NT2/D1 (cell line): ENCODE measurements around the gene NONO.
"Not testable (repeated sequence)": the region's sequence is repeated elsewhere in the genome, so short reads cannot be mapped to it uniquely, and the experiment has no call there.

ENCODE experiments used
- DNase-seq: peaks from one replicate; pipeline ENCODE4 v3.0.0-alpha.2; 2011; ENCODE audit warnings: low read depth, low spot score
- H3K27me3 ChIP-seq: 2 replicates; pipeline ENCODE4 v1.6.0; 2011; ENCODE audit warnings: mild to moderate bottlenecking; ENCODE audit not compliant: insufficient read length, insufficient read depth
- H3K36me3 ChIP-seq: 2 replicates; pipeline ENCODE4 v1.6.1; 2011; ENCODE audit warnings: mild to moderate bottlenecking, low read length, mixed read lengths; ENCODE audit not compliant: insufficient read depth, insufficient read length
- H3K4me1 ChIP-seq: 2 replicates; pipeline ENCODE4 v1.5.1; 2011; ENCODE audit not compliant: insufficient read depth, insufficient read length
- H3K4me3 ChIP-seq: 2 replicates; pipeline ENCODE4 v1.5.1; 2011; ENCODE audit warnings: low read depth; ENCODE audit not compliant: insufficient read length
- H3K9ac ChIP-seq: 2 replicates; pipeline ENCODE4 v1.6.0; 2011; ENCODE audit warnings: low read depth; ENCODE audit not compliant: insufficient read length
- H3K9me3 ChIP-seq: 2 replicates; pipeline ENCODE4 v1.5.1; 2011; ENCODE audit warnings: mild to moderate bottlenecking, low read length; ENCODE audit not compliant: insufficient read depth
- SUZ12 ChIP-seq: IDR thresholded peaks from 2 replicates; pipeline ENCODE4 v1.6.1; 2011; ENCODE audit not compliant: insufficient read length, insufficient read depth; ENCODE audit errors: extremely low read depth
- YY1 ChIP-seq: IDR thresholded peaks from 2 replicates; pipeline ENCODE4 v1.6.1; 2011; ENCODE audit not compliant: insufficient read length, insufficient read depth
- ZNF274 ChIP-seq: IDR thresholded peaks from 2 replicates; pipeline ENCODE4 v1.6.1; 2011; ENCODE audit warnings: mild to moderate bottlenecking, low read depth, low read length

Gene NONO

DNA sequence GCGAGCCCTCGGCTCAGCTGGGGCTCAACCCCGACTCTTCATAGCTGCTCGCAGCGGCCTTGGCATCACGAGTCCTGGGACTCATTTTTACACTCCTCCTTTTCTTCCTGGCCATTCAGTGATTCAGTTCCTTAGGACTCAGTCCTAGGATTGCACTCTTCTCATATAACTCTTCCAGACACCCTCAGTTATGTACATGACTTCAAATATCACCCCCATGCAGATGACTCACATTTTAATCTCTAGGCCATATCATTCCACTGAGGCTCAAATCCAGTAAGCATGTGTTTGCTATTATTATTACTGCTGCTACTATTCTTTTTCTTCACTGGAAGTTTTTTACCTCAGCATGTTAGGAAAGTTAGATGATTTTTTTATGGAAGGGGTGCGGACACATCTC is 32.5 kb downstream of the NONO start:
- no peaks in the 10 kb centered on the region for H3K36me3 ChIP-seq
- no peak overlapping the region for H3K9ac ChIP-seq
- no peak for DNase-seq
- no peak overlapping the region for H3K4me3 ChIP-seq
- TF ChIP-seq SUZ12 (no peak), ZNF274 (no peak), YY1 (no peak)
- H3K27me3 ChIP-seq: no peaks in the 10 kb centered on the region
- H3K9me3 ChIP-seq: no peaks in the 10 kb centered on the region
- no peaks in the 10 kb centered on the region for H3K4me1 ChIP-seq

DNA sequence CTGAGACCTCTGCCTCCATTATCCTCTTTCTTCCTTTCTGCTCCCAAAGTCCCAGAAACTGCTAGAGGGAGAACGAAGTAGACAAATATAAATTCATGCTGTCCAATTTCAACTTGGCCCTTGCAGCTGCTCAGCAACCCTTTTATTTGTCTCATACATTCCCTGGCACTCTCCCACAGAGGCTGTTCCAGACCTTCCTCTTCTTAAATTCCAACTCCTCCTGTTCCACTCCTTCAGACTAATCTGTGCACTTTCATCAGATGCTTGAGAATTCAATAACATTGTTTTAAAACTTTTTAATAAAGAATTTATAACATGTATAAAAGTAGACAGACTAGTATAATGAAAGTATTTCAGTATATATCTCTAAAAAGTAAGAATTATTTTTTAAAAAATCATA is 33.5 kb downstream of the NONO start:
- H3K4me3 ChIP-seq, H3K4me1 ChIP-seq, H3K27me3 ChIP-seq, DNase-seq, H3K9ac ChIP-seq, H3K9me3 ChIP-seq, H3K36me3 ChIP-seq: not testable (repeated sequence)

DNA sequence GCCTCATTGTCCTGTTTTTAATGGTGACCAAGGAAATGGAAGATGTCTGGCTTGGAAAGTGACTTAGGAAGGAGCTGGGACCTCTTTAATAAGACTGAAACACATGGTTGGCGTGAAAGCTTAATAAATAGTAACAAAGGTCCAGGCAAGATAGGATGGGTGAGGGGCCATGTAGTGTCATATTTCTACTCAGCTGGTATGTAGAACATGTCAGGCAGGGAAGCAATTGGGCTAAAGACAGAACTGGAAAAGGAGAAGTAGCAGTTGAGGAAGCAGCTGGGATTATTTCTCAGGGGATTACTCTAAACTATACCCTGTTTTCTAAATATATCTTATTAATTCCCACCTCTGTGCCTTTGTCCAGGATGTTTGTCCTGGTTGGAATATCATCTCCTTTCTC is 36.7 kb downstream of the NONO start:
- no peak for DNase-seq
- TF ChIP-seq ZNF274: no peak
- H3K4me1 ChIP-seq: no peaks in the 10 kb centered on the region
- H3K9me3 ChIP-seq: no peaks in the 10 kb centered on the region
- peaks cover 8% of the 10 kb centered on the region for H3K36me3 ChIP-seq
- H3K9ac ChIP-seq: no peak overlapping the region
- H3K27me3 ChIP-seq: no peaks in the 10 kb centered on the region
- H3K4me3 ChIP-seq: no peak overlapping the region

DNA sequence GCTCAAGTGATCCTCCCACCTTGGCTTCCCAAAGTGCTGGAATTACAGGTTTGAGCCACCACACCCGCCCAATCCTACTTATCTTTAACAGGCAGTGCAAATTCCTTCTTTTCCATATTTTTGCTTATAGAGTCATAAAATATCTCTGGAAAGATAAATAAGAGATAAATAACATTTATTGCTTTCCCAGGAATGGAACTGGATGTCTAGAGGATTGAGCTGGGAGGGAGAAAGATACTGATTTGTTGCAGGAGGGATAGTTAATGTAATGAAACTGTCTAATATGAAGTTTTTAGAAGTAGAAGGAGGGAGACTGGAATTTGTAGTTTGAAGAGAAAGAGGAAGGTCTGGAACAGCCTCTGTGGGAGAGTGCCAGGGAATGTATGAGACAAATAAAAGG is 38.3 kb downstream of the NONO start:
- no peak for TF ChIP-seq ZNF274
- TF ChIP-seq YY1: no peak
- TF ChIP-seq SUZ12: no peak
- no peak overlapping the region for H3K9ac ChIP-seq

DNA sequence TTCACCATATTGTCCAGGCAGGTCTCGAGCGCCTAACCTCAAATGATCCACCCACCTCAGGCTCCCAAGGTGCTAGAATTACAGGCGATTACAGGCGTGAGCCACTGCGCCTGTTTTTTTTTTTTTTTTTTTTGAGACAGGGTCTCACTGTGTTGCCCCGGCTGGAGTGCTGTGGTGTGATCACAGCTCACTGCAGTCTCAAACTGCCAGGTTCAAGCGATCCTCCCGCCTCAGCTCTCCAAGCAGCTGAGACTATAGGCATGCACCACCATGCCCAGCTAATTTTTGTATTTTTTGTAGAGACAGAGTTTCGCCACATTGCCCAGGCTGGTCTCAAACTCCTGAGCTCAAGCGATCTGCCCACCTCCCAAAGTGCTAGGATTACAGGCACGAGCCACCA is 41.0 kb downstream of the NONO start:
- DNase-seq, H3K4me1 ChIP-seq, H3K9ac ChIP-seq, H3K4me3 ChIP-seq, H3K27me3 ChIP-seq: not testable (repeated sequence)
- peaks cover 16% of the 10 kb centered on the region for H3K9me3 ChIP-seq
- peaks cover 10% of the 10 kb centered on the region for H3K36me3 ChIP-seq

More for the DNA sequence above, 38.3 kb downstream of the NONO start:
- Histone ChIP-seq H3K27me3 (no peaks in the 10 kb centered on the region), H3K9me3 (peaks cover 11% of the 10 kb centered on the region), H3K36me3 (peaks cover 9% of the 10 kb centered on the region), H3K4me1 (no peaks in the 10 kb centered on the region), H3K4me3 (no peak overlapping the region)
- no peak for DNase-seq

DNA sequence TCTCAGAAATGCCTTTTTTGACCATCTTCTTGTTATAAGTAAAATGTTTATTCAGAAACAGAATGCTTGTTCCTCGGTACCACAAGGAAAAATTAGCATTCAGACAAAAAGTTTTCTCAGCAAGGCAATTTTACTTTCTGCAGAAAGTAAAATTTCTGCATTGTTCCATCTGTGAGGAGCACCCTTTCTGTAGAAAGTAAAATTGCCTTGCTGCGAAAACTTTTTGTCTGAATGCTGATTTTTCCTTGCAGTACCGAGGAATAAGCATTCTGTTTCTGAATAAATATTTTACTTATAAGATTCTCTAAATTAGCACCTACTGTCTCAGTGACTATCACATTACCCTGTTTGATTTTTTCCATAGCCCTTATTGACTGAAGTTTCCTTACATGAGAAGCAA is 43.0 kb downstream of the NONO start:
- no peaks in the 10 kb centered on the region for H3K27me3 ChIP-seq
- TF ChIP-seq YY1: no peak
- TF ChIP-seq ZNF274: no peak
- TF ChIP-seq SUZ12: no peak
- H3K9me3 ChIP-seq: peaks cover 16% of the 10 kb centered on the region
- DNase-seq: no peak
- no peak overlapping the region for H3K4me3 ChIP-seq
- peaks cover 10% of the 10 kb centered on the region for H3K36me3 ChIP-seq
- H3K9ac ChIP-seq: no peak overlapping the region
- no peaks in the 10 kb centered on the region for H3K4me1 ChIP-seq

DNA sequence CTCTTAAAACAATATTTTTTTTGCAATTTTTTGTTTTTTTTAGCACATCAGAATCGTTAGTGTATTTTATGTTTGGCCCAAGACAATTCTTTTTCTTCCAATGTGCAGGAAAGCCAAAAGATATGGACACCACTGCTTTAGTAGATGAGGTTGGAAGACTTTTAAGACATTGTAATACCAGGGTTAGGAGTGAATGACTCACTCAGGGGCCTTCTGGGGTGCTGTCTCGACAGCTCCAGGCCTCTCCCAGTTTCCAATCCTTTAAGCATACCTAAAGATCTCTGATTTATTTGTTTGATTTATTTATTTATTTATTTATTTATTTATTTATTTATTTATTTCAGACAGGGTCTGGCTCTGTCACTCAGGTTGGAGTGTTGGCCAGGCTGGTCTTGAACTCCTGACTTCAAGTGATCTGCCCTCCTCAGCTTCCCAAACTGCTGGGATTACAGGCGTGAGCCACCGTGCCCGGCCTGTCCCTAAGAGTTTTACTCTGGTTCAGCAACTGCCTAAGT is 65.8 kb downstream of the NONO start:
- DNase-seq: not testable (repeated sequence)

DNA sequence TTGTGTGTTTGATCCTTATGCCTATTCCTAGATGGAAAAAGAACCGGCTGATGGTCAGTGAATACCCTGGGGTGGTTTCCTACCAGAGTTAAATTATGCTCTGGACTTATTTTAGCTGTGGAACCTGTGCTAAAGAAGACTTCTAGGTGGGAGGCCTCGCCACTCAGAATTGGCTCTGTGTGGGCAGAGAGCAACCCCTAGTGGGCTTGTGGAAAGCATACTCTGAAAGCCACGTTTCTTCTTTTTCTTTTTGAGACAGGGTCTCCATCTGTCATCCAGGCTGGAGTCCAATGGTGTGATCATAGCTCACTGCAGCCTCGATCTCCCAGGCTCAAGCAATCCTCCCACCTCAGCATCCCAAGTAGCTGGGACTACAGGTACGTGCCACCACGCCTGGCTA is 66.4 kb downstream of the NONO start:
- H3K9me3 ChIP-seq, H3K4me3 ChIP-seq, H3K4me1 ChIP-seq, H3K27me3 ChIP-seq, DNase-seq, H3K9ac ChIP-seq, H3K36me3 ChIP-seq: not testable (repeated sequence)

More for the DNA sequence above, 65.8 kb downstream of the NONO start:
- not testable (repeated sequence) for H3K4me1 ChIP-seq, H3K36me3 ChIP-seq, H3K9ac ChIP-seq, H3K9me3 ChIP-seq, H3K4me3 ChIP-seq, H3K27me3 ChIP-seq
